SH-SY5Y (cell line): ENCODE measurements around the gene MRPL16.

Experiments
- GATA2 ChIP-seq: IDR thresholded peaks from 2 replicates; pipeline ENCODE4 v1.6.1; 2011; ENCODE audit warnings: mild to moderate bottlenecking, low read depth, low read length
- GATA3 ChIP-seq: IDR thresholded peaks from 2 replicates; pipeline ENCODE4 v1.6.1; 2011; ENCODE audit warnings: low read depth, mild to moderate bottlenecking, low read length, moderate library complexity

GRCh38 chr11:59761993-59762392 is 48.6 kb downstream of the MRPL16 start:
- no peak for TF ChIP-seq GATA2
- TF ChIP-seq GATA3, result no peak
